GM19239 (cell line): ENCODE results near the gene MED22.

ENCODE experiments used
- DNase-seq: peaks from one replicate; pipeline ENCODE4 v3.0.0; 2011; ENCODE audit warnings: low spot score; ENCODE audit not compliant: insufficient read length
- FAIRE-seq: peaks from 2 replicates; lab custom pipeline; 2011; peaks lifted over from hg19 to GRCh38; lab: Jason Lieb, UNC

The MED22 gene

DNA sequence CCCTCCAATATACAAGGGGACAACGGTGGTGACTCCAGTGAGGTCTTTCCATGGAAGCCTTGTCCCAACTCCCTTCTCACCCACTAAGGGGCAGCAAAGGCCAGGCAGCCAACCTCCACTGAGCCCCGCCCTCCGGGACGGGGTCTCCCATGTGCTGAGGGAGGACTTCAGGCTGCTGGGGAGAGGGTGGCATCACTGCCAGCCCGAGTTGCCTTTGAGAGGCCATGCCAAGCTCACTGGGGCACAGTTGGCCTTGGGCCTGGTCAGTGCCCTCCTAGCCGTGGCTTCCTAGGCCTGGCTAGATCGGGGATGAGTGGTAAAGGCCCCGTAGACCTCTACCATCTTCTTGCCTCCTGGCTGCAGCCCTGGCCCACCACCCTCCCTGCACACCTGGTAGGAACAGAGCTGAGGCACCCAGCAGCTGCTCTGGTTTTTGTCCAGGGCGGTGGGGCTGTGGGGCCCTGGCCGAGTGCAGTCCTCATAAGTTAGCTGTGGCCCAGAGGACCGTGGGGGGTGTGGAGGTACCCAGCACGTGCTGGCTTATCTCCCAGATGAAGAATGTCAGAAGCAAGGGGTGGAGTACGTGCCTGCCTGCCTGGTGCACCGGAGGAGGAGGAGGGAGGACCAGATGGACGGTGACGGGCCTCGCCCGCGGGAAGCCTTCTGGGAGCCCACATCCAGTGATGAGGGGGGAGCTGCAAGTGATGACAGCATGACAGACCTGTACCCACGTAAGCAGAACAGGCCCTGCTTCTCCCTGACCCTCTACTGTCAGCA lies 11.7 kb upstream of the MED22 start:
- FAIRE-seq (no peak), DNase-seq (no peak)

- DNase-seq (no peak), FAIRE-seq (no peak)
Measured at GRCh38 chr9:133357656-133358055, 9.7 kb upstream of the MED22 start.

GRCh38 chr9:133356391-133357091 lies 8.6 kb upstream of the MED22 start, which contains the start of the genes SURF1 and SURF2:
SURF1 (minus strand) TSS chr9:133356487; CDS start chr9:133356453, 34 bp downstream.
SURF2 (plus strand) TSS chr9:133356550; CDS start chr9:133356593, 43 bp downstream.
- DNase-seq: peak; percentile 88
- FAIRE-seq: peak; percentile 28

- FAIRE-seq (no peak), DNase-seq (no peak)
Measured at GRCh38 chr9:133355881-133356357, 8.0 kb upstream of the MED22 start.

- no peak for FAIRE-seq
- no peak for DNase-seq
Measured at GRCh38 chr9:133354766-133355165, 6.8 kb upstream of the MED22 start.

DNA sequence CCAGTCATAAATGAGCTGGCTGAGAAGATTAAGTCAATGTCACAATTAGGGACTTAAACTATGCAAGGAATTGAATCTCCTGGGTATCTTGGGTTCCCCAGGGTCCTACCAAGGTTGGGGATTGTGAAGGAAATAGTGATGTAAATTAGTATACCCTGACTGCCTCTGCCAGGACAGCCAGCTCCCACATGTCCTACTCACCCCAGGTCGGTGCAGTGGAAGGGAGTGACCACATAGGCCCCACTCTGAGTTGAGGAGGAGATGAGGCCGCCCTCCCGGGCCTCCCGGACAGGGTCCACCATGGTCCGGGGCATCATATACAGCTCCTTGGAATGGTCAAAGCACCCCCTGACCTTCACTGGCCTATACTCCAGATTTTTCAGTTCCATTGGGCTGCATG lies 5.6 kb upstream of the MED22 start:
- FAIRE-seq (no peak), DNase-seq (no peak)

GRCh38 chr9:133352635-133353340 lies 4.9 kb upstream of the MED22 start:
- FAIRE-seq (no peak), DNase-seq (no peak)

DNA sequence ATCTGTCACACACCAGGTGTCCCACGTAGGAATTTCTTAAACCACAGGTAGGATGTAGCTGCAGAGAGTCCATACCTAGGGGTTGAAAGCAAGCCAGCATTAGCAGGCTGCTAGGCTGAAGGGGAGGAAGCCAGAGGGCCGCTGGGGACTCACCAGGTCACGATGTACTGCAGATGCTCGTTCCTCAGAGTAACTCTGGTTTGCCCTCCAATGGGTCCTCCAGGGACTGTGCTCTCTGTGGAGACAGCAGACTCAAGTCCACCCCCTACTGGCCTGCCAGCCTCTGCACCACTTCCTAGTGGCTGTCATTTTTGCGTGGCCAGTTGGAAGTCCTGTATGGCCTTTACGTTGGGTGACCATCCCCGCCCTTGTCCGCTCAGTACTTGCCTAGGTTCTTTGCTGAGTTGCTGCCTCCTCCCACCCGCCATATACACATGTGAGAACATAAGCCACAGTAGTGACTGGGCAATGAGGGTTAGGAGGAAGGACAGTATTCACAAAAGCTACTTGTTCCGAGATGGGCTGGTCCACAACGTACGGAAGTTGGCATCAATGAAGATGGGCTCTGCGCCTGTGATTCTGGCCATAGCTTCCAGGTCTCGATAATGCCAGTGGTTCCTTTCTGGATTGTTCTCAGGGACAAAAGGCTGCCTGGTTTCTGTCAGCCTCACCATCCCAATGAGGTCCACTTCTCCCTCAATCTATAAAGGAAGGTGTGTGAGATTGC lies 4.1 kb upstream of the MED22 start:
- FAIRE-seq (no peak), DNase-seq (no peak)

- FAIRE-seq: no peak
- DNase-seq: no peak
Measured at GRCh38 chr9:133351526-133351907, 3.6 kb upstream of the MED22 start.

- FAIRE-seq (no peak), DNase-seq (no peak)
Measured at GRCh38 chr9:133349965-133350616, 2.2 kb upstream of the MED22 start.

DNA sequence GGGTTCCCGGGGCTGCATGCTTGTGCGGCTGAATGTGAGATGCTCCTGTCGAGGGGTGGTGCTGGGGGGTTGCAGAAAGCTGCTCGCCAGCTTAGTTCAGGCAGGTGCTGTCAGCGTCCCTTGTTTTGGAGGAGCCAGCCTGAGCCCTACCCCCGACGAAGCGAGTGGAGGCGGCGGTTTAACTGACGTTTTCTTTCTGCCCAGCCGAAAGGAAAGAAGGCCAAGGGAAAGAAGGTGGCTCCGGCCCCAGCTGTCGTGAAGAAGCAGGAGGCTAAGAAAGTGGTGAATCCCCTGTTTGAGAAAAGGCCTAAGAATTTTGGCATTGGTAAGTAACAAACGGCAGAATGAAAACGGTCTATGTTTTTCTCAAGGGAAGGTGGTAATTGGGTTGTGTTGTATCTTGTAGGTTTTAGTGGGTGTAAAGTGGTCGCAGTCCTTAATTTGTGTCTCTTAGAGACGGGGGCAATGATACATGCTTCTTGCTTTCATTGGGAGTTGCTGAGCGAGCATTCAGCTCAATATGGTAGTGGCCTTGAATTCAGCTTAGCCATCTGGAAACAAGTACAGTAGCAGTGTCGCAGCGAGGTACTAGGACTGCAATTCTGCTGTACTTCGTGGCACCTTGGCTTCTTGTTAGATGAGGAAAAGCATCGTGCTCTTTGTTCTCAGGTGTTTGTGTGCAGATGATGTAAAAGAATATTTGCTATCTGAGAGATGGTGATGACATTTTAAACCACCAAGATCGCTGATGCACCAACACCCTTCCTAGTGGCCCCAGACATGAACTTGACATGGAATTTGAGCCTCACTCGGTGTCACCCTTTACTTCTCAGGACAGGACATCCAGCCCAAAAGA lies 1.0 kb upstream of the MED22 start:
- FAIRE-seq: no peak
- no peak for DNase-seq

GRCh38 chr9:133347515-133347984 lies 381 bp downstream of the MED22 start:
- peak; percentile 48 for DNase-seq
- FAIRE-seq: no peak

GRCh38 chr9:133346021-133346785 lies 1.7 kb downstream of the MED22 start:
- DNase-seq (no peak), FAIRE-seq (peak; percentile 4)

DNA sequence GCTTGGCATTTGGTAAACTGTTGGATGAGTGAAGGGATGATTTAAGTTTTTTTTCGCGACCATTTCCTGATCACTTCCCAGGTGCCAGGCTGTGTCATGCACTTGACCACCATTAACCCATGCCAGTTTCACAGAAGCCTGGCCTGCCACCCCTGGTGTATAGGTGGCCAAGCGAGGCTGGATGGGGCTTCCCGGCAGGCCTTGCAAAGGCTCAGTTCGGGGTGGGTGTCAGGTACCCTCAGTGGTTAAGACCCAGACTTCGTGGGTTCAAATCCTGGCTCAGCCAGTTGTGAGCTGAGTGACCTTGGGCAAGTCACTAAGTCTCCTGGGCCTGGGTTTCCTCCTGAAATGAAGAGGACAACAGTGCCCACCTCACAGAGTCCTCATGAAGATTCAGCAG lies 2.3 kb downstream of the MED22 start:
- no peak for FAIRE-seq
- DNase-seq: no peak

GRCh38 chr9:133344979-133345378 lies 3.0 kb downstream of the MED22 start:
- no peak for FAIRE-seq
- no peak for DNase-seq

- DNase-seq: no peak
- FAIRE-seq: no peak
Measured at GRCh38 chr9:133344071-133344470, 3.9 kb downstream of the MED22 start.

DNA sequence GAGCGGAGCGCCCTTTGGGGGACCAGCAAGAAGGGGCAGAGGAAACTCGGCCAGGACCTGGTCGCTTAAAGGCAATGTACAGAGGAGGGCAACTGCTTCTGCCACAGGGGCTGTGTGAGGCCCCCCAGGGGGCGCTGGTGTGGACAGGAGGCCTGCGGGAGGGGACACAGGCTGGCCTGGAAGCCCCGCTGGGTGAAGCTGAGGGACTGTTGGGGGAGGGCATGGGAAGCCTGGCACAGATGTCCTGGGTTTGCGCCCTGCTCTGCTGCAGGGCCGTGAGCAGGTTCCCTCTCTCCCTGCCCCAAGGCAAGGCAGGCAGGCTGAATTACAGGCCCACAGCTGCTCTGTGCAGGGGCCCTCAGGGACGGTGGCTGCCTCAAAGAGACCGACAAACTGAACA lies 5.4 kb downstream of the MED22 start:
- FAIRE-seq (no peak), DNase-seq (no peak)

DNA sequence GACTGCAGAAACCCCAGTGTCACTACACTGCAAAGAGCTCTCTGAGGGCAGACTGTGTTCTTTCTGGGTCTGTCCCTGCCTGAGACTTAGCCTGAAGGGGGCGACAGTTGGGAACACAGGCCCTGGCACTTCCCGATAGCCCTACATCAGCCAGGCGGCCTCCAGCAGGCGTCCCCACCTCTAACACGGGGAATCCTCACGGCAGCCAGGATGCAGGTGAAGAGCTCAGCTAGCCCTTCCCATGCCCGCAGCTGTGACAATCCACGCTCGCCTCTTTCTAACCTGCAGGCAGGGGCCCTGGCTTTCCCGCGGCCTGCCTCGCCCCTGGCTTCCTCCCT lies 5.9 kb downstream of the MED22 start:
- FAIRE-seq (no peak), DNase-seq (no peak)
